Cardiac septum (tissue), 1 donor: ENCODE measurements around the gene DIP2A. TPM values are rescaled to one million over a fixed set of nuclear protein-coding genes. Genes with fewer than 3 reads are reported as not detected.
"Not testable (repeated sequence)": the region's sequence is repeated elsewhere in the genome, so short reads cannot be mapped to it uniquely, and the experiment has no call there.

Source experiments
- DNase-seq: peaks from one replicate; pipeline ENCODE4 v3.0.0-alpha.2; 2020; ENCODE audit warnings: low spot score
- intact Hi-C: fragments of 100-400 bp; cut with DNase I; formaldehyde crosslinking; loops from one replicate; pipeline ENCODE4 v1.14.0; 2022
- total RNA-seq: library from RNA; stranded (reverse); fragmentation: NEBNext Ultra II Directional; extraction: Animal tissue kit (Norgen Biotek cat#: 25700); gene quantifications from one replicate; pipeline ENCODE4 v1.2.1, GENCODE V29; 2021
- donor health status: DM: no; HTN: no; CAD: no.

DIP2A gene
- total RNA-seq, 1 donor from 2014 or later: 38.9 TPM

DNA sequence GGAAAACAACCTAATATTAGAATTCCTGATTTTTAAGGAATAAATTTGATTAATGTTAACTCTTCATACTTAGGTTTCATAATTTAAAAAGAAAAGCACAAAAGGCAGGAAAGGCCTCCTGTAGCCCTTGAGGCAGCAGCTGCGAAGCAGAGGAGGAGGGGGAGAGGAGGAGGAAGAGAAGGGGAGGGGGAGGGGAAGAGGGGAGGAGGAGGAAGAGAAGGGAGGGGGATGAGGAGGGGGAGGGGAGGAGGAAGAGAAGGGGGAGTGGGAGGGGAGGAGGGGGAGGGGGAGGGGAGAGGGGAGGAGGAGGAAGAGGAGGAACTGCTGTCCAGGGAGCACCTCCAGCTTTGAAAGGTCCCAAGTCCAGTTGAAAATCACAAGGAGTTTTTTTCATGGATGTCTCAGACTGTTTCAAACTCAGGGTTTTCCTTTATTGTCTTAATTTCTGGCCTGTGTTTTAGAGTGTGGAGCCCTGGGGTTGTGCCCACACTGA lies 35.1 kb upstream of the DIP2A start:
- intact Hi-C loops: no loop called here
- DNase-seq: no peak

GRCh38 chr21:46424039-46424591 lies 34.6 kb upstream of the DIP2A start:
- intact Hi-C loops: no loop called here
- no peak for DNase-seq

DNA sequence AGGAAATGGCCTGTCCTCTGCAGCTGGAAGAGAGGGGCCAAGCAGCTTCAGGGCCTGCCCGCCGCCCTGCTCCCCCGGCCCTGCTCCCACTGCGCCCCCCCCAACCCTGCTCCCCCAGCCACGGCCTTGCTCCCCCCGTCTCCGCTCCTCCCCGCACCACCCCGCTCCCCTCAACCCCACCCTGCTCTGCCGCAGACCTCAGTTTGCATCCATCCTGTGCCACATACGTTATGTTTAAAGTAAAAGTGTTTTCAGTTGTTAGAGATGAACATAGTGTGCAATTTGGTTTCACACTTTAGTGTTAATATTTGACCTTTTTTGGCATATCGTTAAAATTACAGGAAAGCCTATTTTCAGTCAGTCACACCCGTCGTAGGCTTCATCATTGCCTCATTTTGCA lies 34.1 kb upstream of the DIP2A start:
- no peak for DNase-seq
- intact Hi-C loops: no loop called here

GRCh38 chr21:46425041-46425440 lies 33.6 kb upstream of the DIP2A start:
- intact Hi-C loops: no loop called here
- DNase-seq: no peak

DNA sequence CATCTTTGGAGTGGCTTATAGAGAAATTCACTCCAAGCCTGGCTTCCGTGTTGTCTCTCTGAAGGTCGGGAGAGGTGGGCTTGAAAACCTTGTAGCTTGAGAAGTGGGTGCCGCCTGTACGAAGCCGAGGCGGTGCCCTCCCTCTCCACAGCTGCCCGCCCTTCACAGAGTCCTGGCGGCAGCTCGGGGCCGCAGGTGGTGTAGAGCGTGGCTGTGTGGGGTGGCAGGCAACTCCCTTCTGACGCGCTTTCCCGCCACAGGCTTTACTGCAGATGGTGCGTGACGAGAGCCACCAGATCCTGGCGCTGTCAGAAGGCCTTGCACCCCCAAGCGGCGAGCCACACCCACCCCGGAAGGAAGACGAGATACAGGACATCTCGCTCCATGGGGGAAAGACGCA lies 33.1 kb upstream of the DIP2A start:
- intact Hi-C loops: no loop called here

DNA sequence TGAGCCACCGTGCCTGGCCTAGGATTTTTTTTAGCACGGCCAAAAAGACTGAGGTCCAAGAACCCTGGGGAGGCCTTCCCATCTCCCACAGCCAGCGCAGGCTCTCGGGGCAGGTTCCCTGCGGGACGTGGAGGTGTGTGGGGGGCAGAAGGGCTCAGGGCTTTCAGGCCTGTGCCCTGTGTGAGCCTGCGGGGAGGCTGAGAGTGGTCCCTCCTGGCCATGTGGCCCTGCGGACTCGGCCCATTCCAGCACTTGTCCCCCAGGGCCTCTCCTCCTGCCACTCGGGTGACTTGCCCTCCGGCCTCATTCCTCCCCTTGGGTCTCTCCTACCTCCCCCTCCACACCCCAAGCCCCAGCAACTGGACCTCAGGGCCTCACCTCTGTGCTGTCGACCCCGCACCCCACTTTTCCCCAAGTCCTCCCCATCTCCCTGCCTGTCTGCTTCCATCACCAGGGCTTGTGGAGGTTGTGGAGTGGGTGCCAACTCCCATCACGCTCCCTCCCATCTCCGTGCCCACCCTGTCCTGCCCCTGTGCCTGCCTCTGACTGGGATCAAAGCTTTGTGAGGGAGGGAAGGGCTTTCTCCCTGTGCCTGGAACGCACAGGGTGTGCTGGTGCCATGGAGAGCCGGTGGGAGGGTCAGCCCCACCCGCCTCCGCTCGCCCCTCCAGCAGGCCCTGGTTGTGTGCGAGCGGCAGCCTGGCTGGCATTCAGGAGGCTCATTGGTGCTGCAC lies 32.2 kb upstream of the DIP2A start:
- intact Hi-C loops: no loop called here

More for the DNA sequence above, 33.1 kb upstream of the DIP2A start:
- DNase-seq: no peak

DNA sequence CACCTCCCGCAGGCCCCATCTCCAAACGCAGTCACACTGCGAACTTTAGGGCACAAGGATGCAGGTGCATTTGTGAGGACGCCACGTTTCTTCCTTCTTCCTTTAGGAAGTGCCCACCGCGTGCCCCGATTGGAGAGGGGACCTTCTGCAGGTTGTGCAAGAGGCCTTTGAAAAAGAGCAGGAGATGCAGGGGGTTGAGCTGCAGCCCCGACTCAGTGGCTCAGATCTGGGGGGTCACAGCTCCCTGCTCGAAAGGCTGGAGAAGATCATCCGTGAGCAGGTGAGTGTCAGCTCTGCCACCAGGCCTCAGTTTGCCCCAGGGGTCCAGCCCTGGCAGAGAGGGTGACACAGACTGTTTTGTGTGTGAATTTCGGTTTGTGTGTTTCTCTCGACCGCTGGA lies 31.2 kb upstream of the DIP2A start:
- intact Hi-C loops: no loop called here
- no peak for DNase-seq

More for the DNA sequence above, 32.2 kb upstream of the DIP2A start:
- no peak for DNase-seq

- intact Hi-C loops: no loop called here
- DNase-seq: no peak
Measured at GRCh38 chr21:46428286-46428685, 30.4 kb upstream of the DIP2A start.

- intact Hi-C loops: no loop called here
- no peak for DNase-seq
Measured at GRCh38 chr21:46428987-46429710, 29.5 kb upstream of the DIP2A start.

DNA sequence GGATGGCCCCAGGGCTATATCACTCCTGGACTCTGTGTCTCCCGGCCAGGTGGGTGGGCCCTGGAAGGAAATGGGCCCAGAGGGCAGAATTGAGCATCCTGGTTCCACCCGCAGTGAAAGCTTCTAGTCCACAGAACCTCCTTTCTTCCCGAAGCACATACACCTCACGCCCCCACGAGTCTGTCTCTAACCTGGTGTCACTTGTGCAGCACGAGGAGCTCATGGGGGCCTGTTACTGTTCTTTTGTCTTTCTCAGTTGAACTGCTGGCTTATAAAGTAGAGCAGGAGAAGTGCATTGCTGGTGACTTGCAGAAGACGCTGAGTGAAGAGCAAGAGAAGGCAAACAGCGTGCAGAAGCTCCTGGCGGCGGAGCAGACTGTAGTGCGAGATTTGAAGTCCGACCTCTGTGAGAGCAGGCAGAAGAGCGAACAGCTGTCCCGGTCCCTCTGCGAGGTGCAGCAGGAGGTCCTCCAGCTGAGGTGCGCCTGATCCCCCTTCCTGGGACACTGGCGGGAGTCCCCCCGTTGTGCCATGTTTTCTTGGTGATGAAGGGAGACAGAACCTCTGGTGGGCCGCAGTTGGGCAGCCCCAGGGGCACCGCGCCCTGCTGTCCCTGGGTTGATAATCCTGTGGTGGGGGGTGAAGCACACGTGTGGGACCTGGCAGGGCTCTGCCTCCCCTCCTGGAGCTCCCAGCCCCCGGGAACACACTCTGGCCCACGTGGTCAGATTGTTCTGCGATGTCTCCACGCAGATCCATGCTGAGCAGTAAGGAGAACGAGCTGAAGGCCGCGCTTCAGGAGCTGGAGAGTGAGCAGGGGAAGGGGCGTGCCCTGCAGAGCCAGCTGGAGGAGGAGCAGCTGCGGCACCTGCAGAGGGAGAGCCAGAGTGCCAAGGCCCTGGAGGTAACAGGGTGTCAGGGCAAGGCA lies 28.7 kb upstream of the DIP2A start:
- DNase-seq: no peak
- intact Hi-C loops: no loop called here

DNA sequence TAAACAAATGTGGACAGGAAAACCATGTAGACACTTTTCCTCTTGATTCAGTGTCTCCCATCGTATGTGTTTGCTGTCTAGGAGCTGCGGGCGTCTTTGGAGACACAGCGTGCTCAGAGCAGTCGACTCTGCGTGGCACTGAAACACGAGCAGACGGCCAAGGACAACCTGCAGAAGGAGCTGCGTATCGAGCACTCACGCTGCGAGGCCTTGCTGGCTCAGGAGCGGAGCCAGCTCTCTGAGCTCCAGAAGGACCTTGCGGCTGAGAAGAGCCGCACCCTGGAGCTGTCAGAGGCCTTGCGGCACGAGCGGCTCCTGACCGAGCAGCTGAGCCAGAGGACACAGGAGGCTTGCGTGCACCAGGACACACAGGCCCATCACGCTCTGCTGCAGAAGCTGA lies 27.2 kb upstream of the DIP2A start:
- no peak for DNase-seq
- intact Hi-C loops: no loop called here

DNA sequence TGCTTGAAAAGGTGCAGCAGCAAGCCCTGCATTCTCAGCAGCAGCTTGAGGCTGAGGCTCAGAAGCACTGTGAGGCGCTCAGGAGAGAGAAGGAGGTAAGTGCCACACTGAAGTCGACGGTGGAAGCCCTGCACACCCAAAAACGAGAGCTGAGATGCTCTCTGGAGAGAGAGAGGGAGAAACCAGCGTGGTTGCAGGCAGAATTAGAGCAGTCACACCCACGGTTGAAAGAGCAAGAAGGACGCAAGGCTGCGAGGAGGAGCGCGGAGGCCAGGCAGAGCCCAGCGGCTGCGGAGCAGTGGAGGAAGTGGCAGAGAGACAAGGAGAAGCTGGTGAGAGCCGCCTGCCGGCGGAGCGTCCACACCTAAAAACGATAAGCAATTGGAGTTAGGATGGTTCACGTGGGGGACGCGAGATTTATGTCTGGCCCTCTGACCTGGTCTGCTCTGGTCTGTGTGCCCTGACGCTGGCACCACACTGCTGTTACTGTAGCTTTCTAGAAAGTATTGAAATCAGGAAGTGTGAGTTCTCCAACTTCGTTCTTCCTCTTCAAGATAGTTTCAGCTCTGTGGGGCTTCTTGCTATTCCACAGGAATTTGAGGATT lies 26.7 kb upstream of the DIP2A start:
- DNase-seq: no peak
- intact Hi-C loops: no loop called here

GRCh38 chr21:46433116-46433515 lies 25.6 kb upstream of the DIP2A start:
- DNase-seq, intact Hi-C loops: not testable (repeated sequence)

DNA sequence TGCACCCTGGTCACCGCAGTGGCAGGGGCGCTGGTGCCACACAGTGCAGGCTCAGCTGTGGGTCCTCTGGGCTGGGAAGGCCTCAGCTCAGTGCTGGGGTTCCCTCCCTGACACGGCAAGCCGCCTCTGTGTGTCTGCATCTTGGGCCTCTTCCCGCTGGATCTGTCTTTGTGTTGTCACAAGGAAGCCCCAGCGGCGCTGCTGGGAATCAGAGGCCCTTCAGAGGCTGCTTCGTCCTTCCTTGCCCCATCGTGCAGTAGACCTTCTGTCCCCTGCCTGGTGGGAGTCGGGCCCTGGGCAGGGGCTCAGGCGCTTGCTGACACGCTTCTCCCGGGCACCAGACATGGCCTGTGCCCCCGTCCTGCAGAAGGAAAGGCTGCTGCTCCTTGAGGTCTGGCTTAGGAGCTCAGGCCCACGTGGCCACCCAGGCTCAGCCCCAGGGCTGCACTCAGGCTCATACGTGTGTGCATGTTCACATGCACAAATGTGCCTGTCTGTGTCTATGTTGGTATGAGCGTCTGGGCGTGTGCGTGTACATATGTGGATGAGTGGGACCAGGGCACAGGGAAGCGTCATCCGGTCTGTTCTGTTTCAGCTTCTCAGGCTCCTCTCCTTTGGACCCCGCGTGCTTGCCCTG lies 24.3 kb upstream of the DIP2A start:
- intact Hi-C loops: no loop called here
- no peak for DNase-seq

DNA sequence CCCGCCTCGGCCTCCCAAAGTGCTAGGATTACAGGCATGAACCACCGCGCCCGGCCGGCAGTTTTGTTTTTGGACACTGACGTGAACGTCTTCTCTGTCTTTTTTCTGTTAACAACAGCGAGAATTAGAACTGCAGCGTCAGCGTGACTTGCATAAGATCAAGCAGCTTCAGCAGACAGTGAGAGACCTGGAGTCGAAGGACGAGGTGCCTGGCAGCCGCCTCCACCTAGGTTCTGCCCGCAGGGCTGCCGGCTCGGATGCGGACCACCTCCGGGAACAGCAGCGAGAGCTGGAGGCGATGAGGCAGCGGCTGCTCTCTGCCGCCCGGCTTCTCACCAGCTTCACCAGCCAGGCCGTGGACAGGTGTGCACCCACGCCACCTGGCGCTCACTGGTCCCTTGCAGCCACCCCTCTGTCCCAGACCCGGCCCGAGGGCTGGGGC lies 22.9 kb upstream of the DIP2A start:
- intact Hi-C loops: no loop called here

GRCh38 chr21:46436621-46437020 lies 22.1 kb upstream of the DIP2A start:
- intact Hi-C loops: no loop called here
- DNase-seq: no peak

More for the DNA sequence above, 22.9 kb upstream of the DIP2A start:
- DNase-seq: no peak

GRCh38 chr21:46437096-46437498 lies 21.6 kb upstream of the DIP2A start:
- intact Hi-C loops: no loop called here
- DNase-seq: no peak

DNA sequence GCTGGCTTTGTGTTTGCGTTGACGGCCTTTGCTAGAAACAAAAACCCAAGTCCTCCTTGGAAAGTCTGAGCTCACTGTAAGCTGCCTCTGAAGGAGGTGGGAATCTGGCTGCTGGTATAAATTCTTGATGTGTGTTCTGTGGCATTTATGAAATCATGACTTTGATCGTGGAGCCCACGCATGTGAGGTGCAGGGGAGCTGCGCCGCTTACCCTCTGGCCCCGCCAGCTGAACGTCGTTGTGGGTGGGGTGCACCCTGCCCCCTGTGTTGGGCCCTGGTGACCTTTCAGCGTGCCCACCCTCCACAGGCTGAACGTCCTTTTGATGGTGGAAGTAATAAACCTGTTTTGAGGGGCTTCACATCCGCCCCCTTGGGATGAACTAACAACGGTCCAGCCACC lies 21.2 kb upstream of the DIP2A start:
- intact Hi-C loops: no loop called here
- DNase-seq: no peak

DNA sequence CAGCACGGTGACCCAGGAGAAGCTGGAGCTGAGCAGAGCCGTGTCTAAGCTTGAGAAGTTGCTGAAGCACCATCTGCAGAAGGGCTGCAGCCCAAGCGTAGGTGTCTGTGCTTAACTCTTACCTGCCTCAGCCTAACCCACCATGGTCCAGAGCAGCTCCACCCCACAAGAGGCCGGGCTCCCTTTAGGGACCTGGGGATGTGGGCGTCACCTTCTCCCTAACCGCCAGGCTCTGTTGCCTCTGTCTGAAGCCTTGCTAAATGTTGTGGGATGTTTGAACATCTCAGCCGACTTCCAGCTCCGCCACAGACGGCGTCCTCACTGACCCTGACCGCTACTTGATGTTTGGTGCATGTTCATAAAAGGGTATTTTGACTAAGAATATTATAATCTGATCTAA lies 20.4 kb upstream of the DIP2A start:
- intact Hi-C loops: no loop called here
- DNase-seq: no peak
